Ectodermal cell (in vitro differentiated cells): ENCODE data around the gene ANKRD37.

Experiments used
- H3K27ac ChIP-seq: 2 replicates; pipeline ENCODE4 v1.7.0; 2013; ENCODE audit warnings: mild to moderate bottlenecking, low read depth, low read length; ENCODE audit not compliant: insufficient read depth, poor library complexity, severe bottlenecking
- H3K27me3 ChIP-seq: 2 replicates; pipeline ENCODE4 v1.7.0; 2013; ENCODE audit warnings: mild to moderate bottlenecking, low read length; ENCODE audit not compliant: insufficient read depth, control insufficient read depth, poor library complexity, severe bottlenecking
- H3K36me3 ChIP-seq: one replicate; pipeline ENCODE4 v1.7.0; 2013; ENCODE audit warnings: low read length; ENCODE audit not compliant: control insufficient read depth, insufficient read depth
- H3K4me1 ChIP-seq: one replicate; pipeline ENCODE4 v1.7.0; 2013; ENCODE audit warnings: low read length; ENCODE audit not compliant: control insufficient read depth, insufficient read depth
- H3K4me3 ChIP-seq: 2 replicates; pipeline ENCODE4 v1.7.0; 2013; ENCODE audit warnings: low read depth, low read length, control low read depth; ENCODE audit not compliant: insufficient read depth
- H3K9me3 ChIP-seq: 2 replicates; pipeline ENCODE4 v1.7.0; 2013; ENCODE audit warnings: mild to moderate bottlenecking, low read length, moderate library complexity; ENCODE audit not compliant: control insufficient read depth
- WGBS, 2 experiments: methylation state at CpG; one replicate each; pipeline ENCODE4 v1.1.7; 2013; ENCODE audit warnings: missing lambda C conversion rate in 2 of 2; 5-methylcytosine and 5-hydroxymethylcytosine counted together

The ANKRD37 gene

GRCh38 chr4:185411849-185412248 is 15.2 kb downstream of the ANKRD37 start:
- no peaks in the 10 kb centered on the region for H3K9me3 ChIP-seq
- H3K36me3 ChIP-seq, result peaks cover 4% of the 10 kb centered on the region
- H3K4me3 ChIP-seq, result no peak overlapping the region
- no peak overlapping the region for H3K27ac ChIP-seq
- H3K27me3 ChIP-seq, result no peaks in the 10 kb centered on the region
- WGBS, 2 experiments, result 98 to 100% methylated on average over 3 to 4 of the region's 5 CpGs
- no peaks in the 10 kb centered on the region for H3K4me1 ChIP-seq

- Histone ChIP-seq H3K27me3 (no peaks in the 10 kb centered on the region), H3K4me3 (no peak overlapping the region), H3K9me3 (no peaks in the 10 kb centered on the region), H3K27ac (no peak overlapping the region), H3K36me3 (peaks cover 4% of the 10 kb centered on the region), H3K4me1 (no peaks in the 10 kb centered on the region)
- WGBS, 2 experiments, result 95 to 96% methylated on average over 5 of the region's 5 CpGs
Measured at GRCh38 chr4:185412412-185412811, 15.8 kb downstream of the ANKRD37 start.

- Histone ChIP-seq H3K4me3 (no peak overlapping the region), H3K36me3 (peaks cover 10% of the 10 kb centered on the region), H3K27me3 (no peaks in the 10 kb centered on the region), H3K9me3 (no peaks in the 10 kb centered on the region), H3K4me1 (no peaks in the 10 kb centered on the region), H3K27ac (no peak overlapping the region)
Measured at GRCh38 chr4:185416955-185417354, 20.3 kb downstream of the ANKRD37 start.

- Histone ChIP-seq H3K27me3 (no peaks in the 10 kb centered on the region), H3K9me3 (no peaks in the 10 kb centered on the region), H3K27ac (no peak overlapping the region), H3K4me3 (no peak overlapping the region), H3K4me1 (no peaks in the 10 kb centered on the region), H3K36me3 (peaks cover 6% of the 10 kb centered on the region)
- 100% methylated on average over 2 of the region's 2 CpGs for WGBS, 2 experiments
Measured at GRCh38 chr4:185421366-185422124, 24.9 kb downstream of the ANKRD37 start.

GRCh38 chr4:185424905-185425646 is 28.4 kb downstream of the ANKRD37 start:
- 25 to 27% methylated on average over 13 of the region's 13 CpGs for WGBS, 2 experiments
- peaks cover 6% of the 10 kb centered on the region for H3K36me3 ChIP-seq
- H3K4me3 ChIP-seq, result peak overlapping the region; percentile 94
- H3K27ac ChIP-seq, result peak overlapping the region; percentile 100
- H3K9me3 ChIP-seq, result no peaks in the 10 kb centered on the region
- no peaks in the 10 kb centered on the region for H3K27me3 ChIP-seq
- H3K4me1 ChIP-seq, result no peaks in the 10 kb centered on the region

GRCh38 chr4:185425647-185426352 is 29.2 kb downstream of the ANKRD37 start, which contains the start of gene UFSP2:
TSS of gene UFSP2 (minus strand) at chr4:185425964. CDS start at chr4:185425868, 96 bp downstream.
- no peaks in the 10 kb centered on the region for H3K27me3 ChIP-seq
- WGBS, 2 experiments, result 0% methylated on average over 66 of the region's 66 CpGs
- peaks cover 6% of the 10 kb centered on the region for H3K36me3 ChIP-seq
- H3K9me3 ChIP-seq, result no peaks in the 10 kb centered on the region
- H3K4me1 ChIP-seq, result no peaks in the 10 kb centered on the region
- H3K4me3 ChIP-seq, result peak within 1 kb of the TSS; percentile 94
- H3K27ac ChIP-seq, result peak within 1 kb of the TSS; percentile 100

GRCh38 chr4:185426960-185427688 is 30.5 kb downstream of the ANKRD37 start:
- no peaks in the 10 kb centered on the region for H3K4me1 ChIP-seq
- 90 to 94% methylated on average over 22 of the region's 22 CpGs for WGBS, 2 experiments
- H3K9me3 ChIP-seq, result no peaks in the 10 kb centered on the region
- no peak overlapping the region for H3K4me3 ChIP-seq
- H3K27me3 ChIP-seq, result no peaks in the 10 kb centered on the region
- no peaks in the 10 kb centered on the region for H3K36me3 ChIP-seq
- no peak overlapping the region for H3K27ac ChIP-seq

GRCh38 chr4:185429660-185430059 is 33.0 kb downstream of the ANKRD37 start:
- Histone ChIP-seq H3K27me3 (no peaks in the 10 kb centered on the region), H3K9me3 (no peaks in the 10 kb centered on the region), H3K27ac (no peak overlapping the region), H3K36me3 (no peaks in the 10 kb centered on the region), H3K4me1 (no peaks in the 10 kb centered on the region), H3K4me3 (no peak overlapping the region)
- WGBS, 2 experiments, result 83% methylated on average over 2 to 4 of the region's 5 CpGs

GRCh38 chr4:185435466-185435865 is 38.8 kb downstream of the ANKRD37 start:
- no peaks in the 10 kb centered on the region for H3K27me3 ChIP-seq
- H3K4me3 ChIP-seq, result no peak overlapping the region
- H3K4me1 ChIP-seq, result no peaks in the 10 kb centered on the region
- H3K36me3 ChIP-seq, result no peaks in the 10 kb centered on the region
- no peaks in the 10 kb centered on the region for H3K9me3 ChIP-seq
- no peak overlapping the region for H3K27ac ChIP-seq
